Activated CD4-positive, alpha-beta memory T cell treated with anti-CD3 and anti-CD28 coated beads for 36 hours (primary cell): Measurements from ENCODE around the gene ZNF865. TPM values are rescaled to one million over a fixed set of nuclear protein-coding genes. Genes with fewer than 3 reads are reported as not detected.

Experiments used
- CTCF ChIA-PET: fragments of 350-600 bp; sonication (Branson Sonifier 250); formaldehyde crosslinking; loops from one replicate; lab custom pipeline; 2021; ENCODE audit warnings: antibody characterized with exemption, inconsistent platforms; lab: Charles Lee
- POLR2A ChIA-PET: fragments of 350-600 bp; sonication (Branson Sonifier 250); formaldehyde crosslinking; loops from one replicate; lab custom pipeline; 2021; ENCODE audit warnings: antibody characterized with exemption; lab: Charles Lee
- DNase-seq: peaks from one replicate; pipeline ENCODE4 v3.0.0-alpha.2; 2020
- H3K27ac Mint-ChIP-seq: one replicate; pipeline ENCODE4 v1.8.0; 2021; ENCODE audit warnings: mixed read lengths
- H3K27me3 Mint-ChIP-seq: one replicate; pipeline ENCODE4 v1.8.0; 2021; ENCODE audit warnings: mixed read lengths
- H3K36me3 Mint-ChIP-seq: one replicate; pipeline ENCODE4 v1.8.0; 2021; ENCODE audit warnings: mixed read lengths
- H3K4me1 Mint-ChIP-seq: one replicate; pipeline ENCODE4 v1.8.0; 2021; ENCODE audit warnings: low read depth, mixed read lengths
- H3K4me3 Mint-ChIP-seq: one replicate; pipeline ENCODE4 v1.8.0; 2021; ENCODE audit warnings: mild to moderate bottlenecking, mixed read lengths
- H3K9me3 Mint-ChIP-seq: one replicate; pipeline ENCODE4 v1.8.0; 2021; ENCODE audit warnings: mixed read lengths
- intact Hi-C: fragments of 100-400 bp; cut with micrococcal nuclease; formaldehyde crosslinking; loops from one replicate; pipeline ENCODE4 v1.15.1; 2023
- total RNA-seq, 2 experiments: library from RNA; stranded (reverse); gene quantifications; one replicate each; pipeline ENCODE4 v1.2.3, GENCODE V29; 2021

ZNF865 gene
- total RNA-seq, 2 experiments from 2014 or later = 12.0 to 13.3 TPM

GRCh38 chr19:55655648-55656040, 50.2 kb downstream of the ZNF865 start:
- Mint-ChIP-seq H3K9me3 (no peaks in the 10 kb centered on the region), H3K36me3 (peaks cover 34% of the 10 kb centered on the region), H3K27me3 (no peaks in the 10 kb centered on the region), H3K4me3 (peak overlapping the region; percentile 93), H3K4me1 (peaks cover 29% of the 10 kb centered on the region), H3K27ac (peak overlapping the region; percentile 100)
- CTCF ChIA-PET = interaction anchor here (2.3 to 2.6 kb wide), 2 partner anchors 9 to 16 kb away, joined by 5 to 23 read pairs; no protein-coding TSS in a partner anchor
- intact Hi-C loops = loop anchor here (1.0 to 10.0 kb wide), 4 partner anchors 20 to 1211 kb away; partner anchors contain the start of genes EPN1, LENG8, PPP1R12C and ZSCAN5A
- DNase-seq = no peak
- POLR2A ChIA-PET = no interaction called here

DNA sequence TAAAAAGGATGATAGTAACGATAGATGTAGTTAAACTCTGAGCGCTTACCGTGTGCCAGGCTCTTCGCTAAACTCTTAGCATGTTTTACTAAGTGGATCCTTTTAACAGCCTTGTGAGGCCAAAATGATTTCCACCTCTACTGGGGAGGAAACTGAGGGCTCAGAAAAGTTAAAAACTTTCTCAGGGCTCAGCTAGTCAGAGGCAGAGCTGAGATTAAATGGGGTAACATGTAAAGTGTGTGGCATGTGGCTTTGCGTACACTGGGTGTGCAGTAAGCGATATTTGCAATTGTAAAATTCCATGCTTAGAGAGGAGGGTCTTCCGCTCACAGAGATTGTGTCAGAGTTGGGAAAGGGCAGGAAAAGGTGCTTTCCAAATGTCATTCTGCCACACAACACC, 51.1 kb downstream of the ZNF865 start:
- Mint-ChIP-seq H3K9me3 (no peaks in the 10 kb centered on the region), H3K27me3 (no peaks in the 10 kb centered on the region), H3K27ac (peak overlapping the region; percentile 100), H3K36me3 (peaks cover 39% of the 10 kb centered on the region), H3K4me1 (peaks cover 29% of the 10 kb centered on the region), H3K4me3 (peak overlapping the region; percentile 93)
- intact Hi-C loops = loop anchor here (10.0 kb wide), 2 partner anchors 658 to 1212 kb away; partner anchors contain the start of genes LENG8 and ZSCAN5A
- ChIA-PET CTCF (interaction anchor here (0.7 to 2.6 kb wide), 10 partner anchors 9 to 189 kb away, joined by 3 to 23 read pairs (median 4); no protein-coding TSS in a partner anchor), POLR2A (interaction anchor here (0.6 to 1.6 kb wide), 6 partner anchors 9 to 484 kb away, joined by 3 to 8 read pairs (median 3); partner anchors contain the start of genes EPN1 and ZNF444)
- no peak for DNase-seq

DNA sequence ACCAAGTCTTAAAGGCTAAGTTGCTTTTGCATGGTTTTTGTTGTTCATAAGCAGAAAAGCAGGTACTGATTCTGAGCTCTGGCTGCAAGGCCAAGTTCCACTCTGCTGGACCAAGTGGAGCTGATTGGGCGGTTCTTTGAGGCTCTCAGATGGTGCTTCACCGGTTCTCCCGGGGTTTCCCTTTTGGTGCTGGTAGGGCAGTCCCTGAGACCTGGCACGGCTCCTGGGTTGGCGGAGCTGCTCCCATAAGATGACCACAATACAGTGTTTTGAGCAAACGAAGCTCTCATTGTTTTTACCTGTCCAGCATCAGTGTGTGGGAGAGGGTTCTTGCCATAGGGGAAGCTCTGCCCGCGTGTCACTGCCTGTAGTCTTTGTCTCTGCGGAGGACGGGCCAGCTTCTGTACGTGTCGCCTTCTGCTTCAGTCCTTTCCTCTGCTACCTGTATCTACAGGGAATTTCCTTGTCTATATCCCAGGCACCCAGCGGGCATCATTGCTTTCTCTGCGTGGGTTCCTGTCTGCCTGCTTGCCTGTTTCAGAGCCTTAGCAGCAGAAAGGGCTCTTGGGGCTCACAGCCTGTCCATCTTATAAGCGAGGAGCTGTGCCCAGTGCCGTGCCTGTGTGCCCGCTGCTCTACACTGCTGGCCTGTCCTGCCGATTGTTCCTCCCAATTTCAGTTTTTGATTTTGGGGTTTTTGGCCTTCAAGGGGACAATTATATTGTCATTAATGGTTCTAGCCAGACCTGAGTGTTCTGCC, 51.7 kb downstream of the ZNF865 start:
- intact Hi-C loops = loop anchor here (10.0 kb wide), 2 partner anchors 658 to 1212 kb away; partner anchors contain the start of genes LENG8 and ZSCAN5A
- Mint-ChIP-seq H3K4me1 (peaks cover 29% of the 10 kb centered on the region), H3K4me3 (peak overlapping the region; percentile 93), H3K36me3 (peaks cover 46% of the 10 kb centered on the region), H3K27me3 (no peaks in the 10 kb centered on the region), H3K27ac (peak overlapping the region; percentile 100), H3K9me3 (no peaks in the 10 kb centered on the region)
- ChIA-PET CTCF (interaction anchor here (0.7 to 2.6 kb wide), 13 partner anchors 9 to 189 kb away, joined by 3 to 23 read pairs (median 4); no protein-coding TSS in a partner anchor), POLR2A (interaction anchor here (0.6 to 1.6 kb wide), 8 partner anchors 8 to 484 kb away, joined by 3 to 8 read pairs (median 3); partner anchors contain the start of genes EPN1 and ZNF444)
- peak; percentile 58 for DNase-seq

GRCh38 chr19:55658846-55659459, 53.5 kb downstream of the ZNF865 start:
- Mint-ChIP-seq H3K4me3 (no peak overlapping the region), H3K36me3 (peaks cover 61% of the 10 kb centered on the region)

DNA sequence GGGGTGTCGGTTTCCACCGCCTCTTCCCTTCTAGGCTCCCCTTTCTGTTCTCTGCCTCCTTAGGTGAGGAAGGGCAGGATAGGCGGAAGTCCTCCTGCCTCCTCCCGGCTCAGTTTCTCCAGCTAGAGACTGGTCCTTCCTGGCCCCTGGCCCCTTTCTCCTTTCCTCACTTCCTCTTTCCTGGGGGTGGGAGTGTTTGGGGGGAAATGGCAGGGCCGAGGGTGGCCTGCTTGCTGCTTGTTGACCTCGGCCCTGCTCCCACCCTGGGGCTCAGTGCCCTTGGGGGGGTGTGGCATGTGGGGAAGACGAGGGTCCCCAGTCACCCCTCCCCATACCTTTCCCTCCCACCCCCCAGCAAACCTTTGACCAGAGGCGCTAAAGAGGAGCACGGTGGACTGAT, 54.4 kb downstream of the ZNF865 start:
- ChIA-PET CTCF (interaction anchor here (1.0 kb wide), 1 partner anchor 11 kb away, joined by 4 read pairs; no protein-coding TSS in a partner anchor), POLR2A (no interaction called here)
- no peak overlapping the region for H3K4me3 Mint-ChIP-seq
- H3K9me3 Mint-ChIP-seq = no peaks in the 10 kb centered on the region
- intact Hi-C loops = loop anchor here (10.0 kb wide), 2 partner anchors 655 to 1215 kb away; partner anchors contain the start of genes LENG8 and ZSCAN5A
- no peaks in the 10 kb centered on the region for H3K27me3 Mint-ChIP-seq
- peaks cover 29% of the 10 kb centered on the region for H3K4me1 Mint-ChIP-seq
- peaks cover 67% of the 10 kb centered on the region for H3K36me3 Mint-ChIP-seq
- no peak for DNase-seq
- peak overlapping the region; percentile 38 for H3K27ac Mint-ChIP-seq

More at GRCh38 chr19:55658846-55659459, 53.5 kb downstream of the ZNF865 start:
- H3K9me3 Mint-ChIP-seq = no peaks in the 10 kb centered on the region
- no peaks in the 10 kb centered on the region for H3K27me3 Mint-ChIP-seq
- H3K4me1 Mint-ChIP-seq = peaks cover 29% of the 10 kb centered on the region
- intact Hi-C loops = loop anchor here (10.0 kb wide), 2 partner anchors 656 to 1214 kb away; partner anchors contain the start of genes LENG8 and ZSCAN5A
- H3K27ac Mint-ChIP-seq = no peak overlapping the region
- ChIA-PET POLR2A (no interaction called here), CTCF (no interaction called here)
- DNase-seq = no peak

GRCh38 chr19:55660404-55660803, 55.0 kb downstream of the ZNF865 start:
- Mint-ChIP-seq H3K4me1 (peaks cover 29% of the 10 kb centered on the region), H3K9me3 (no peaks in the 10 kb centered on the region), H3K4me3 (no peak overlapping the region), H3K27me3 (no peaks in the 10 kb centered on the region), H3K27ac (peak overlapping the region; percentile 38), H3K36me3 (peaks cover 68% of the 10 kb centered on the region)
- ChIA-PET CTCF (interaction anchor here (1.0 kb wide), 1 partner anchor 11 kb away, joined by 4 read pairs; no protein-coding TSS in a partner anchor), POLR2A (no interaction called here)
- DNase-seq = no peak
- intact Hi-C loops = no loop called here

DNA sequence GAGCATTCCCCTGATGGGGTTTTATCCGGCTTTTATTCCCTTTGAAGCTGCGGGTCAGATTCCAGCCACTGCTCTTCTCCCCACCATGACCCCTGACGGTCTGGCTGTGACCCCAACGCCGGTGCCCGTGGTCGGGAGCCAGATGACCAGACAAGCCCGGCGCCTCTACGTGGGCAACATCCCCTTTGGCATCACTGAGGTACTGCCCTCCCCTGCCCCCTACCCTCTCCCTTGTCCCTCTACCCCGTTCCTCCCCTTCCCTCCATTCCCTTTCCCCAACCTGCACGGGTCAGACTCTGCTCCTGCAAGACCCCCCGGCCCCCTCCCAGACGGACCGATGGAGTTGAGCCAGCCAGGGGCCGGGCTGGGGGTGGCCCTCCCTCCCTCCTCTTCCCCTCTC, 55.5 kb downstream of the ZNF865 start:
- intact Hi-C loops = no loop called here
- peak overlapping the region; percentile 23 for H3K27ac Mint-ChIP-seq
- POLR2A ChIA-PET = no interaction called here
- H3K4me3 Mint-ChIP-seq = no peak overlapping the region
- peaks cover 26% of the 10 kb centered on the region for H3K4me1 Mint-ChIP-seq
- CTCF ChIA-PET = no interaction called here
- H3K27me3 Mint-ChIP-seq = no peaks in the 10 kb centered on the region
- peaks cover 66% of the 10 kb centered on the region for H3K36me3 Mint-ChIP-seq
- no peaks in the 10 kb centered on the region for H3K9me3 Mint-ChIP-seq
- no peak for DNase-seq

DNA sequence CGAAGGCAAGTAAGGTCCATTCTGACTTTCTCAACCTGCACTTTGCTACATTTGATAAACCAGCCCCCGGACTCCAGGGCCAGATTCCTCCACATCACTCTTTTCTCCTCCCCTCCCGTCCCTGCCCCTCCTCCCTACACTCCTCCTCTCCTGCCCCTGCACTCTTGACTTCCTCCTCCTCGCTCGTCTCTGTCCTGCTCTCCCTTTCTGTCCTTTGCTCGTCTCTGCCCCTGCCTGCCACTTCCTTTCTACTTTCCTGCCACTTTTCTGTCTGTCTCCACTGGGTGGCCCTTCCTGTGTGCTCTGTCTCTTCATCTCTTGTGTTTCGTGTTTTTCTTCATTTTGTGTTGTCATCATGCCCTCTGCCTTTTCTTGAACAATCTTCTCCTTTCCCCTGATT, 56.4 kb downstream of the ZNF865 start:
- POLR2A ChIA-PET = no interaction called here
- Mint-ChIP-seq H3K4me3 (no peak overlapping the region), H3K36me3 (peaks cover 62% of the 10 kb centered on the region), H3K9me3 (no peaks in the 10 kb centered on the region), H3K4me1 (peaks cover 25% of the 10 kb centered on the region), H3K27ac (peak overlapping the region; percentile 7), H3K27me3 (no peaks in the 10 kb centered on the region)
- CTCF ChIA-PET = no interaction called here
- no peak for DNase-seq
- intact Hi-C loops = no loop called here

GRCh38 chr19:55663846-55664536, 58.5 kb downstream of the ZNF865 start:
- POLR2A ChIA-PET = no interaction called here
- Mint-ChIP-seq H3K4me3 (no peak overlapping the region), H3K36me3 (peaks cover 55% of the 10 kb centered on the region), H3K27ac (no peak overlapping the region), H3K9me3 (no peaks in the 10 kb centered on the region), H3K27me3 (no peaks in the 10 kb centered on the region), H3K4me1 (peaks cover 7% of the 10 kb centered on the region)
- CTCF ChIA-PET = interaction anchor here (0.8 kb wide), 1 partner anchor 145 kb away, joined by 3 read pairs; no protein-coding TSS in a partner anchor
- DNase-seq = no peak
- intact Hi-C loops = no loop called here

DNA sequence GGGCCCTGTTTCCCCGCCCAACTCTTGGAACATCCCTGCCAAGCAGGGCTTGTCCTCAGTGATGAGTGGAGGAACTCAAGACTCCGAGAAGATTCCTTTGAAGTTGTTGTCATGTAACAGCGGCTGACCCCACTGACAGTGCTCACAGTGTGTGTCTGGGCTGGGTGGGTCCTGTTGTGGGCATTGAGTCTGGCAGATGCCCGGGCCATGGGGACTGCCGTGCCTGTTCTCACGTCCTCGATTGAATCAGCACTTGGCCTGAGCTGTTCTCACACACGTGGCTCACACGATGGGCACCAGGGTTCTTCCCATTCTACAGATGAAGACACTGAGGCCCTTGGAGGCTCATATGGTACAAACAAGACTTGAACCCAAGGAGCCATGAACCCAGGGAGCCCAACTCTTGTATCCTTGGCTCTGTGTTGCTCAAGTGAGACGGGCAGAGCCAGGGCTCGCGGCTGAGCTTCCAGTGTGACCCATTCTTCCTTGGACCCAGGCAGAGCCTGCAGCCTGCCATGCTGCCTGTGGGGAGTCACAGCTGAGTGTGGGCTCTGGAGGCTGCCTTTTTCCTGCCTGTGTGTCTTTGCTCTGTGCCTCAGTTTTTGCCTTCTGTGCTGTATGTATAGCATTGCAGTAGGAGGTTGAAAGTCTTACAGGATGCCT, 61.0 kb downstream of the ZNF865 start:
- ChIA-PET CTCF (interaction anchor here (1.2 kb wide), 1 partner anchor 9 kb away, joined by 3 read pairs; no protein-coding TSS in a partner anchor), POLR2A (interaction anchor here (0.7 to 2.0 kb wide), 2 partner anchors 10 to 62 kb away, joined by 3 to 8 read pairs; no protein-coding TSS in a partner anchor)
- Mint-ChIP-seq H3K36me3 (peaks cover 57% of the 10 kb centered on the region), H3K4me1 (peaks cover 12% of the 10 kb centered on the region), H3K27ac (no peak overlapping the region), H3K9me3 (no peaks in the 10 kb centered on the region), H3K4me3 (no peak overlapping the region), H3K27me3 (no peaks in the 10 kb centered on the region)
- intact Hi-C loops = no loop called here
- DNase-seq = no peak
